ENCODE measurements around the gene TOMM34. TPM values are rescaled to one million over a fixed set of nuclear protein-coding genes. Genes with fewer than 3 reads are reported as not detected.
A peak's percentile ranks its signal among the peaks of the same experiment; 100 is the strongest.

Gene TOMM34
- polyA plus RNA-seq, 3 donors: 6.4 to 9.1 (median 7.7) TPM

DNA sequence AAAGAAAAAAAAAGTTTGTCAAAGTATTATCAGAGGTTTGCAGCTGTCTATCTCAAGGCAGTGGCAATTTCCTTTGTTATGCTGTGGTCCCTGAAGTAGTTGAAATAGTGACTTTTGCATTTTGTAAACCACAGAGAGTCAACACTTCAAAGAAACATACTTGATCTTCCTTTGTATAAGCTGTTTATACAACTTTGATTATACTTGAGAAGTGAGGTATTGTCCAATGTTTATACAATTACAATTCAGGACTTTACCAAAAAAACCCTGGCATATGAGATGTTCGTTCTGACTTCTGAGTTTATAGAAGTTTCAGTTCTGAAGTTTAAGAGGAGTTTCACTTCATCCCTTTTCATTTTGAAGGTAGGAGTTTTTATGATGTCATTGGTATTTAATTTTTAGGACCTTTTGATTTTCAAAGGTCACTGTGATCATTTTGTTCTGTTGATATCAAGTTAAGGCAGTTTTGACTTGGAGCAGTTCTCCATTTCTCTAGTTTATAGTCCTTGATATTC is 10.1 kb upstream of the TOMM34 start:
- TF ChIP-seq, protein P1, sequence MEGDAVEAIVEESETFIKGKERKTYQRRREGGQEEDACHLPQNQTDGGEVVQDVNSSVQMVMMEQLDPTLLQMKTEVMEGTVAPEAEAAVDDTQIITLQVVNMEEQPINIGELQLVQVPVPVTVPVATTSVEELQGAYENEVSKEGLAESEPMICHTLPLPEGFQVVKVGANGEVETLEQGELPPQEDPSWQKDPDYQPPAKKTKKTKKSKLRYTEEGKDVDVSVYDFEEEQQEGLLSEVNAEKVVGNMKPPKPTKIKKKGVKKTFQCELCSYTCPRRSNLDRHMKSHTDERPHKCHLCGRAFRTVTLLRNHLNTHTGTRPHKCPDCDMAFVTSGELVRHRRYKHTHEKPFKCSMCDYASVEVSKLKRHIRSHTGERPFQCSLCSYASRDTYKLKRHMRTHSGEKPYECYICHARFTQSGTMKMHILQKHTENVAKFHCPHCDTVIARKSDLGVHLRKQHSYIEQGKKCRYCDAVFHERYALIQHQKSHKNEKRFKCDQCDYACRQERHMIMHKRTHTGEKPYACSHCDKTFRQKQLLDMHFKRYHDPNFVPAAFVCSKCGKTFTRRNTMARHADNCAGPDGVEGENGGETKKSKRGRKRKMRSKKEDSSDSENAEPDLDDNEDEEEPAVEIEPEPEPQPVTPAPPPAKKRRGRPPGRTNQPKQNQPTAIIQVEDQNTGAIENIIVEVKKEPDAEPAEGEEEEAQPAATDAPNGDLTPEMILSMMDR (IDR thresholded peaks at IDR 0.05): no peak
- intact Hi-C loops (cut with micrococcal nuclease): no loop called here
- peak overlapping the region; percentile 89 to 97 (median 92) for H3K27ac Mint-ChIP-seq
- Histone ChIP-seq H3K27me3 (ENCODE audit: control insufficient read depth in 2 of 2, insufficient read depth in 2 of 2, low read length in 2 of 2) (no peaks in the 10 kb centered on the region), H3K27ac (ENCODE audit: low read depth in 1 of 2, low read length in 2 of 2) (peak overlapping the region in 1 of 2 donors; percentile 77), H3K36me3 (replicated peaks in 1 of 2; ENCODE audit: control insufficient read depth in 1 of 2, insufficient read depth in 2 of 2, low read length in 2 of 2) (peaks cover 34 to 36% of the 10 kb centered on the region in 2 donors), H3K4me1 (ENCODE audit: control insufficient read depth in 1 of 2, insufficient read depth in 2 of 2, low read length in 2 of 2) (peaks cover 37 to 63% of the 10 kb centered on the region in 2 donors), H3K9ac (ENCODE audit: insufficient read depth, low read length, poor library complexity, severe bottlenecking) (no peak overlapping the region), H3K79me2 (ENCODE audit: insufficient read depth, low read length) (peaks cover 94% of the 10 kb centered on the region), H3K4me3 (replicated peaks in 1 of 3; ENCODE audit: low read depth in 2 of 3, low read length in 3 of 3) (peak overlapping the region in 1 of 3 experiments; percentile 99), H2AFZ (ENCODE audit: insufficient read depth, low read depth, low read length, poor library complexity, severe bottlenecking) (no peak overlapping the region), H4K20me1 (ENCODE audit: insufficient read depth, low read length) (peaks cover 71% of the 10 kb centered on the region), H3K4me2 (replicated peaks; ENCODE audit: extremely low read depth, low read length, poor library complexity, severe bottlenecking) (peak overlapping the region; percentile 100), H3K9me3 (replicated peaks in 1 of 2; ENCODE audit: control insufficient read depth in 1 of 2, insufficient read depth in 1 of 2, low read length in 2 of 2) (no peaks in the 10 kb centered on the region)
- H3K4me1 Mint-ChIP-seq: peaks cover 57% of the 10 kb centered on the region
- peak overlapping the region; percentile 58 to 84 for H3K4me3 Mint-ChIP-seq
- no CpG with 5 or more reads among the region's 1 CpG for WGBS (ENCODE audit: insufficient coverage)
- peak in 1 of 3 donors; percentile 15 for DNase-seq
- H3K36me3 Mint-ChIP-seq: peaks cover 32 to 33% of the 10 kb centered on the region in 2 donors
- H3K27me3 Mint-ChIP-seq (ENCODE audit: low read depth in 3 of 3): peaks cover 0 to 1% (median 0%) of the 10 kb centered on the region in 3 donors
- peaks cover 0 to 3% (median 0%) of the 10 kb centered on the region in 7 donors for H3K9me3 Mint-ChIP-seq

DNA sequence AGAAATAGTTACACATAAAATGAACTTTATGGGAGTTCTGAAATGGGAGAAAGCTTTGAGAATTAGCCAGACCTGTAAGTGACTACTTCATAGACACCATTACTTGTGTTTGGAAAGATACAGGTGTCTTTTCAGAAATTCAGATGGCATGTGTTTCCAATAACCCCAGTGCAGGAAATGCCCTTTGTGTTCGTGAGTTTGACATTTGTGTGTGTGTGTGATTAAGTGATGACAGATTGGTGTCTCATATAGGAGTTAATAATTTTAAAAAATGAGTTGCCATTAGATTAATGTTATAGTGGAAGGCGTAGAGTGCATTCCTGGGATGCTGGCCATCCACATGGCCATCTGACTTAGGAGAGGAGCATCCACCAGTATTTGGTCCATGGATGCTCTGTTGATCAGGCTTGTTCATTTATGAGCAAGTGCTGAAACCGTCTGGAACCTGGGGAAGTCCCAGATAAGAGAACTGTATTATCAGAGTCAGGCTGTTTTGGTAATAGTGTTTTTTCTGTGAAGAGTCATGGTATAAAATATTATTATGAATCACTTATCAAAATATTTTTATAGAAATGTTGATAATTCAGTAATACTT is 9.2 kb upstream of the TOMM34 start:
- Histone ChIP-seq H3K9me3 (replicated peaks in 1 of 2; ENCODE audit: control insufficient read depth in 1 of 2, insufficient read depth in 1 of 2, low read length in 2 of 2) (no peaks in the 10 kb centered on the region), H3K36me3 (replicated peaks in 1 of 2; ENCODE audit: control insufficient read depth in 1 of 2, insufficient read depth in 2 of 2, low read length in 2 of 2) (peaks cover 25 to 26% of the 10 kb centered on the region in 2 donors), H2AFZ (ENCODE audit: insufficient read depth, low read depth, low read length, poor library complexity, severe bottlenecking) (no peak overlapping the region), H3K27me3 (ENCODE audit: control insufficient read depth in 2 of 2, insufficient read depth in 2 of 2, low read length in 2 of 2) (no peaks in the 10 kb centered on the region), H3K9ac (ENCODE audit: insufficient read depth, low read length, poor library complexity, severe bottlenecking) (no peak overlapping the region), H3K4me2 (replicated peaks; ENCODE audit: extremely low read depth, low read length, poor library complexity, severe bottlenecking) (peak overlapping the region; percentile 100), H3K4me1 (ENCODE audit: control insufficient read depth in 1 of 2, insufficient read depth in 2 of 2, low read length in 2 of 2) (peaks cover 37 to 63% of the 10 kb centered on the region in 2 donors), H4K20me1 (ENCODE audit: insufficient read depth, low read length) (peaks cover 68% of the 10 kb centered on the region), H3K4me3 (replicated peaks in 1 of 3; ENCODE audit: low read depth in 2 of 3, low read length in 3 of 3) (peak overlapping the region in 1 of 3 experiments; percentile 99), H3K79me2 (ENCODE audit: insufficient read depth, low read length) (peaks cover 85% of the 10 kb centered on the region), H3K27ac (ENCODE audit: low read depth in 1 of 2, low read length in 2 of 2) (peak overlapping the region in 1 of 2 donors; percentile 94)
- TF ChIP-seq, protein P1 (IDR thresholded peaks at IDR 0.05): no peak
- Mint-ChIP-seq H3K27me3 (ENCODE audit: low read depth in 3 of 3) (peaks cover 0 to 1% (median 0%) of the 10 kb centered on the region in 3 donors), H3K9me3 (peaks cover 0 to 3% (median 0%) of the 10 kb centered on the region in 7 donors), H3K4me3 (peak overlapping the region in 1 of 2 donors; percentile 96), H3K36me3 (peaks cover 23 to 24% of the 10 kb centered on the region in 2 donors), H3K4me1 (peaks cover 55% of the 10 kb centered on the region), H3K27ac (peak overlapping the region; percentile 59 to 97 (median 81))
- DNase-seq: peak in 1 of 3 donors; percentile 38
- intact Hi-C loops (cut with micrococcal nuclease): loop anchor here (5.0 to 10.0 kb wide), 2 partner anchors 82 to 325 kb away; partner anchors contain the start of gene YWHAB (in 2 of the 2)
- WGBS (ENCODE audit: insufficient coverage): 61% methylated on average over 2 of the region's 3 CpGs

Data from CD14-positive monocyte (primary cell).